GM12878 (cell line): ENCODE data around the gene SERPINB10. TPM values are rescaled to one million over a fixed set of nuclear protein-coding genes. Genes with fewer than 3 reads are reported as not detected.

Experiments used
- BACH1 ChIP-seq: fragments of 450-650 bp; IDR thresholded peaks from 2 replicates; pipeline ENCODE4 v1.6.1; 2017; ENCODE audit warnings: mild to moderate bottlenecking, borderline replicate concordance
- CREB1 ChIP-seq: IDR thresholded peaks from 2 replicates; pipeline ENCODE4 v1.6.1; 2012; ENCODE audit warnings: low read depth, mild to moderate bottlenecking, inconsistent platforms
- EZH2 ChIP-seq: IDR thresholded peaks from 2 replicates; pipeline ENCODE4 v1.6.1; 2012; ENCODE audit warnings: low read depth, mild to moderate bottlenecking, control low read depth, inconsistent platforms, low read length, borderline replicate concordance; ENCODE audit not compliant: control insufficient read depth
- GABPA ChIP-seq: IDR thresholded peaks from 2 replicates; pipeline ENCODE4 v1.6.1; 2014; ENCODE audit warnings: antibody characterized with exemption, low read depth, mild to moderate bottlenecking, inconsistent platforms
- HCFC1 ChIP-seq: fragments of 150-350 bp; IDR thresholded peaks from 2 replicates; pipeline ENCODE4 v1.6.1; 2014; ENCODE audit warnings: low read length
- HDAC6 ChIP-seq: fragments of 200-600 bp; sonication (generic); IDR thresholded peaks from one replicate; pipeline ENCODE4 v1.8.0; 2017; ENCODE audit warnings: antibody characterized with exemption; ENCODE audit not compliant: unreplicated experiment
- MEF2A ChIP-seq: IDR thresholded peaks from 2 replicates; pipeline ENCODE4 v1.6.1; 2011; ENCODE audit warnings: low read depth, mild to moderate bottlenecking, low read length, moderate library complexity; ENCODE audit not compliant: insufficient read depth
- NFIC ChIP-seq: IDR thresholded peaks from 2 replicates; pipeline ENCODE4 v1.6.1; 2012; ENCODE audit warnings: low read depth, mild to moderate bottlenecking, inconsistent platforms, low read length, moderate library complexity
- NFYB ChIP-seq: IDR thresholded peaks from 2 replicates; pipeline ENCODE4 v1.6.1; 2011; ENCODE audit warnings: low read depth, mild to moderate bottlenecking, low read length, improper control_type of control experiment, moderate library complexity; ENCODE audit not compliant: insufficient read depth
- RAD51 ChIP-seq: fragments of 450-650 bp; IDR thresholded peaks from 2 replicates; pipeline ENCODE4 v1.6.1; 2016; ENCODE audit warnings: moderate library complexity, mild to moderate bottlenecking, inconsistent platforms
- SMAD5 ChIP-seq: IDR thresholded peaks from 2 replicates; pipeline ENCODE4 v1.6.1; 2016; ENCODE audit warnings: antibody characterized with exemption, low read depth
- TCF12 ChIP-seq: IDR thresholded peaks from 2 replicates; pipeline ENCODE4 v1.6.1; 2011; ENCODE audit warnings: low read depth, mild to moderate bottlenecking, low read length
- TCF3 ChIP-seq: IDR thresholded peaks from 2 replicates; pipeline ENCODE4 v1.6.1; 2012; ENCODE audit warnings: low read depth, mild to moderate bottlenecking, low read length, borderline replicate concordance; ENCODE audit not compliant: insufficient read depth
- YY1 ChIP-seq: IDR thresholded peaks from 2 replicates; pipeline ENCODE4 v1.6.1; 2011; ENCODE audit warnings: low read depth, mild to moderate bottlenecking, low read length
- ZNF622 ChIP-seq: fragments of 450-650 bp; IDR thresholded peaks from 2 replicates; pipeline ENCODE4 v1.6.1; 2017; ENCODE audit warnings: mild to moderate bottlenecking, inconsistent platforms
- polyA plus RNA-seq, 11 experiments: library from polyadenylated mRNA; depleted of rRNA in 4 of 11; unstranded in 6 of 11; stranded (reverse) in 5 of 11; fragments of >200 nt; fragmentation: Nextera tagmentation in 4 of 11; fragmentation: Illumina TruSeq in 1 of 11; extraction: Ambion mirVana in 4 of 11; extraction: Trizol in 1 of 11; gene quantifications; 1 replicate in 1 of 11; 2 replicates in 10 of 11; pipeline versions ENCODE4 v1.2.1 to v1.2.3, GENCODE V29; 2011 to 2016; ENCODE audit warnings: inconsistent platforms in 2 of 11, missing spikeins in 2 of 11, low read depth in 1 of 11
- total RNA-seq, 4 experiments: library from RNA; depleted of rRNA in 3 of 4; stranded (reverse); fragments of >200 nt in 3 of 4; fragmentation: Illumina TruSeq in 1 of 4; extraction: Trizol in 1 of 4; gene quantifications; 2 replicates each; pipeline versions ENCODE4 v1.2.1 to v1.2.3, GENCODE V29; 2013 to 2021
- TF ChIP-seq, protein P1 (sequence below): fragments of 450-650 bp; formaldehyde crosslinking; IDR thresholded peaks from 2 replicates; pipeline ENCODE4 v1.4.0; 2020; ENCODE audit warnings: mild to moderate bottlenecking, moderate library complexity
- TF ChIP-seq, protein P2 (sequence below): IDR thresholded peaks from 2 replicates; pipeline ENCODE4 v1.6.1; 2012; ENCODE audit warnings: improper control_type of control experiment, low read depth, low read length; ENCODE audit not compliant: insufficient replicate concordance

SERPINB10 gene
- total and polyA plus RNA-seq, 10 of the 15 experiments (the other 5 are each of a cell fraction or from before 2014, with no cell fraction given) = 12.0 to 83.5 (median 24.1) TPM

DNA sequence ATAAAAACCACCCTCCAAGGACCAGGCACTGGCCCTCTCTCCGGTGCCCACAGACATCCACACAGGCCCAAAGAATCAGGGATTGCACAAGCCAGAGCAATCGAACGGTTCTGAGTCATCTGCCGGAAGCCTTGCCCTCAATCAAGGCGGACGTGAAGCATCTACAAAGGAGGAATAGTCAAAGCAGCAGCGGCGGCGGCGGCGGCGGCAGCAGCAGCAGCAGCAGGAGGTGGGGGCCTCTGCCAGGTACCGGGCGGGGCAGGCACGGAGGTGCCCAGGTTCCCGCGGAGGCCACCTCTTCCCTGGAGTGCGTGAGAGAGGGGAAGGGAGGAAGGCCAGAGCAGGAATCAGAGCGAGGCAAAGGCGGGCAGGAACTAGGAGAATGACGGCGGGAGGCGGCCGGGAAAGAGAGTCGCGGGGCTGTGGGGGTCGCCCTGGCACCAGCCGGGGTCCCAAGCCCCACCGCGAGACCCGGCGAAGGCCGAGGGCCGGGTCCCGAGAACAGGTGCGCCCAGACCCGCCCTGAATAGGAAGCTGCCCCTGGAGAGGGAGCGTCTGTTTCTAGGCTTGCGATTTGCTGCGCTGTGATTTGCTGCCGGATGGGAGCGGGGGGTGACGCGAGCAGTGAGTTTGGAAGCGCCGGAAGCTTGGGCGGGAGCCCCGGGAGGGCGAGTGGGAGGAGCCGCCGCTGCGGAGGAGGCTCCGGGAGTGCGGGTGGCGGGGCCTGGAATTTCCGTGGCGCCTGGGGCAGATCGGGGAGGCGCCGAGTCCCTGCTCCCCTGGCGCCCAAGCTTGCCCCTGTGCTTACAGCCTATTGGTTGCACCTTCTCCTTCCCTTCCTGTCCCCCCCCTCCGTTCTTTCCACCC is 62.4 kb downstream of the SERPINB10 start, which contains the start of gene SERPINB8 (continued):
- TF ChIP-seq BACH1 = peak; percentile 35; the same call in 1 of the 2 replicates
- TF ChIP-seq CREB1 = peak; percentile 83
- TF ChIP-seq HDAC6 = no peak
- TF ChIP-seq TCF12 = peak; percentile 13; the same call in 1 of the 2 replicates
- peak; percentile 70; the same call in 1 of the 2 replicates for TF ChIP-seq NFYB
- peak; percentile 61; the same call in 1 of the 2 replicates for TF ChIP-seq SMAD5
- no peak; the same call in 1 of the 2 replicates for TF ChIP-seq NFIC
- TF ChIP-seq, protein P1, sequence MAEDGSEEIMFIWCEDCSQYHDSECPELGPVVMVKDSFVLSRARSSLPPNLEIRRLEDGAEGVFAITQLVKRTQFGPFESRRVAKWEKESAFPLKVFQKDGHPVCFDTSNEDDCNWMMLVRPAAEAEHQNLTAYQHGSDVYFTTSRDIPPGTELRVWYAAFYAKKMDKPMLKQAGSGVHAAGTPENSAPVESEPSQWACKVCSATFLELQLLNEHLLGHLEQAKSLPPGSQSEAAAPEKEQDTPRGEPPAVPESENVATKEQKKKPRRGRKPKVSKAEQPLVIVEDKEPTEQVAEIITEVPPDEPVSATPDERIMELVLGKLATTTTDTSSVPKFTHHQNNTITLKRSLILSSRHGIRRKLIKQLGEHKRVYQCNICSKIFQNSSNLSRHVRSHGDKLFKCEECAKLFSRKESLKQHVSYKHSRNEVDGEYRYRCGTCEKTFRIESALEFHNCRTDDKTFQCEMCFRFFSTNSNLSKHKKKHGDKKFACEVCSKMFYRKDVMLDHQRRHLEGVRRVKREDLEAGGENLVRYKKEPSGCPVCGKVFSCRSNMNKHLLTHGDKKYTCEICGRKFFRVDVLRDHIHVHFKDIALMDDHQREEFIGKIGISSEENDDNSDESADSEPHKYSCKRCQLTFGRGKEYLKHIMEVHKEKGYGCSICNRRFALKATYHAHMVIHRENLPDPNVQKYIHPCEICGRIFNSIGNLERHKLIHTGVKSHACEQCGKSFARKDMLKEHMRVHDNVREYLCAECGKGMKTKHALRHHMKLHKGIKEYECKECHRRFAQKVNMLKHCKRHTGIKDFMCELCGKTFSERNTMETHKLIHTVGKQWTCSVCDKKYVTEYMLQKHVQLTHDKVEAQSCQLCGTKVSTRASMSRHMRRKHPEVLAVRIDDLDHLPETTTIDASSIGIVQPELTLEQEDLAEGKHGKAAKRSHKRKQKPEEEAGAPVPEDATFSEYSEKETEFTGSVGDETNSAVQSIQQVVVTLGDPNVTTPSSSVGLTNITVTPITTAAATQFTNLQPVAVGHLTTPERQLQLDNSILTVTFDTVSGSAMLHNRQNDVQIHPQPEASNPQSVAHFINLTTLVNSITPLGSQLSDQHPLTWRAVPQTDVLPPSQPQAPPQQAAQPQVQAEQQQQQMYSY = no peak
- peak; percentile 66; the same call in 1 of the 2 replicates for TF ChIP-seq GABPA
- TF ChIP-seq MEF2A = no peak
- TF ChIP-seq, protein P2, sequence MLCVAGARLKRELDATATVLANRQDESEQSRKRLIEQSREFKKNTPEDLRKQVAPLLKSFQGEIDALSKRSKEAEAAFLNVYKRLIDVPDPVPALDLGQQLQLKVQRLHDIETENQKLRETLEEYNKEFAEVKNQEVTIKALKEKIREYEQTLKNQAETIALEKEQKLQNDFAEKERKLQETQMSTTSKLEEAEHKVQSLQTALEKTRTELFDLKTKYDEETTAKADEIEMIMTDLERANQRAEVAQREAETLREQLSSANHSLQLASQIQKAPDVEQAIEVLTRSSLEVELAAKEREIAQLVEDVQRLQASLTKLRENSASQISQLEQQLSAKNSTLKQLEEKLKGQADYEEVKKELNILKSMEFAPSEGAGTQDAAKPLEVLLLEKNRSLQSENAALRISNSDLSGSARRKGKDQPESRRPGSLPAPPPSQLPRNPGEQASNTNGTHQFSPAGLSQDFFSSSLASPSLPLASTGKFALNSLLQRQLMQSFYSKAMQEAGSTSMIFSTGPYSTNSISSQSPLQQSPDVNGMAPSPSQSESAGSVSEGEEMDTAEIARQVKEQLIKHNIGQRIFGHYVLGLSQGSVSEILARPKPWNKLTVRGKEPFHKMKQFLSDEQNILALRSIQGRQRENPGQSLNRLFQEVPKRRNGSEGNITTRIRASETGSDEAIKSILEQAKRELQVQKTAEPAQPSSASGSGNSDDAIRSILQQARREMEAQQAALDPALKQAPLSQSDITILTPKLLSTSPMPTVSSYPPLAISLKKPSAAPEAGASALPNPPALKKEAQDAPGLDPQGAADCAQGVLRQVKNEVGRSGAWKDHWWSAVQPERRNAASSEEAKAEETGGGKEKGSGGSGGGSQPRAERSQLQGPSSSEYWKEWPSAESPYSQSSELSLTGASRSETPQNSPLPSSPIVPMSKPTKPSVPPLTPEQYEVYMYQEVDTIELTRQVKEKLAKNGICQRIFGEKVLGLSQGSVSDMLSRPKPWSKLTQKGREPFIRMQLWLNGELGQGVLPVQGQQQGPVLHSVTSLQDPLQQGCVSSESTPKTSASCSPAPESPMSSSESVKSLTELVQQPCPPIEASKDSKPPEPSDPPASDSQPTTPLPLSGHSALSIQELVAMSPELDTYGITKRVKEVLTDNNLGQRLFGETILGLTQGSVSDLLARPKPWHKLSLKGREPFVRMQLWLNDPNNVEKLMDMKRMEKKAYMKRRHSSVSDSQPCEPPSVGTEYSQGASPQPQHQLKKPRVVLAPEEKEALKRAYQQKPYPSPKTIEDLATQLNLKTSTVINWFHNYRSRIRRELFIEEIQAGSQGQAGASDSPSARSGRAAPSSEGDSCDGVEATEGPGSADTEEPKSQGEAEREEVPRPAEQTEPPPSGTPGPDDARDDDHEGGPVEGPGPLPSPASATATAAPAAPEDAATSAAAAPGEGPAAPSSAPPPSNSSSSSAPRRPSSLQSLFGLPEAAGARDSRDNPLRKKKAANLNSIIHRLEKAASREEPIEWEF = peak; percentile 33
- TF ChIP-seq HCFC1 = 0 out of 2 replicates have a peak, but pooled peaks have one; percentile 34
- TF ChIP-seq ZNF622 = no peak
- TF ChIP-seq EZH2 = no peak
- no peak for TF ChIP-seq RAD51
- peak; percentile 56; the same call in 1 of the 2 replicates for TF ChIP-seq TCF3
- TF ChIP-seq YY1 = peak; percentile 31
